T-helper 22 cell (primary cell): ENCODE data around the gene MRPL22.
"Not testable (repeated sequence)": the region's sequence is repeated elsewhere in the genome, so short reads cannot be mapped to it uniquely, and the experiment has no call there.

Experiments
- DNase-seq: peaks from one replicate; pipeline ENCODE4 v3.0.0-alpha.2; 2020; ENCODE audit warnings: low read depth

Gene MRPL22

DNA sequence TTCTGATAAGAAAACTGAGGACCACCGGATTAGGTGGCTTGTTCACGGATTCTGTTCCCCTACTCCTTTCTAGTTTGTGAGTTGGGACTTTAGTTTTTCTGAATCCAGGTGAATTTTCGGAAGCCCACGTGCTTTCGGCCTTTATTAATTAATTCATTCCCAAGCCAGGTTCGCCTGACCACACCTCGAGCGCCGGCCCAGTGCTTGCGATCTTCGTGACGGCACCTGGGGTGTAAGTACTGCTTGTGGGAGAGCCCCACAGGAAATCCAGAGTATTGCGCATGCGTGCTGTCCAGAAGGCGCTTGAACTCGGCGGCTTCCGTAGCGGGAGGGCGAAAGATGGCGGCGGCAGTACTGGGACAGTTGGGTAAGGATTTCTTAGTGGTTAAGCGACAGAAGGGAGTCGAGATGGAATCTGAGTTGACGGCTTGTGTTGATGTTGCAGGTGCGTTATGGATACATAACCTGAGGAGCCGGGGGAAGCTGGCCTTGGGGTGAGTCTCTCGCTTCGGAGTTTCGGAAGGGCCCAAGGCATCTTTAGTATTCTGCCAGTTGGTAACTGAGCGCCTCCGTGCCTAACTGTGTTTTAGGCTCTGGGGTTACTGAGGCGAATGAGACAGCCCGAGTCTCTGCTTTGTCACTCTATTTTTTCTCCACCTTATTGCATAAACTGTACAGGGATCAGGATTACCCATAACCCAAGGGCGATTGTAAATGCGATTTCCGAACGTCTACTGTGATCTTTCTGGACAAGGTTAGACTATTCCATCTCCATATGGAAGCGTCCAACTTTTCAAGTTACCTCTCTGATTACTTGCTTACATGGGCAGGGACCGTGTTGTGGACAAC, at the start of gene MRPL22:
Gene MRPL22, plus strand, starts transcription at position 302 of the 849 bp plus-strand sequence. Its CDS starts 38 bp downstream, at position 340.
- DNase-seq = peak; percentile 88

DNA sequence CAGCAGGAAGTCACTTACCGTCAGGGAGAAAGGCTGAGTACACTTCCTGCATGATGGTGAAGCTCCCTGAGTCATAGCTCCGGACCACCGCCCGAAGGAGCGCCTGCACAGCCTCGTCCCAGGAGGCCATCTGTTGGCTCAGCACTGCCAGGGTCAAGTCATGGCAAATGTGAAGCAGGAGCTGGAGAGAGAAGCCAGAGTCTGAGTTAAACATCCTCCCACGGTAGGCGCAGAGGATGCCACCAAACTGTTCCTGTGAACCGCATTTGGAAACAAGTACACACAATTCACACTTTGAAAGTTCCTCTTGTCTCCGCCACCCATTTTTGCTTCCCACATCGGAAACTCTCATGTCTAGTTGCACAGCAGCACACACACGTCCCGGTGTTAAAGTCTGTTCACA, 48.5 kb upstream of the MRPL22 start:
- DNase-seq = no peak

- DNase-seq = no peak
Observed at GRCh38 chr5:154893381-154893780, 47.5 kb upstream of the MRPL22 start.

- DNase-seq = no peak
Observed at GRCh38 chr5:154895606-154896561, 45.0 kb upstream of the MRPL22 start.

- no peak for DNase-seq
Observed at GRCh38 chr5:154896562-154897165, 44.2 kb upstream of the MRPL22 start.

DNA sequence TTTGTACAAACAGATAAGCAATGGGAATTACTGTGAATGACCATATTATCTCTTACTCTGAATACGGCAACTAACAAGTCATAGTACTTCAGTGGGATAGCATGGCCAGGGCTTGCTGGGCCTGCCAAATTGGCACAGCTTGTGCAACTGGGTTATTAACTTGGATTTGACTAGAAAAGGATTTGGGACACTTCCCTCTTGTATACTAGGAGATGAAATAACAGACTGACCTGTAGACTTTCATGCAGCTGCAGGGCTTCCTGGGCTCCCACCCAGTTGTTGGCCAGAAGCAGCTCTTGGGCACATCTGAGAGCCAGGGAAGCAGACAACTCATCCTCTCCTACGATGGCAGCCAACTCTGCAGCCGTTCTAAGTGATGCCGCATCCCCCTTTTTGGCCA, 42.7 kb upstream of the MRPL22 start:
- no peak for DNase-seq

DNA sequence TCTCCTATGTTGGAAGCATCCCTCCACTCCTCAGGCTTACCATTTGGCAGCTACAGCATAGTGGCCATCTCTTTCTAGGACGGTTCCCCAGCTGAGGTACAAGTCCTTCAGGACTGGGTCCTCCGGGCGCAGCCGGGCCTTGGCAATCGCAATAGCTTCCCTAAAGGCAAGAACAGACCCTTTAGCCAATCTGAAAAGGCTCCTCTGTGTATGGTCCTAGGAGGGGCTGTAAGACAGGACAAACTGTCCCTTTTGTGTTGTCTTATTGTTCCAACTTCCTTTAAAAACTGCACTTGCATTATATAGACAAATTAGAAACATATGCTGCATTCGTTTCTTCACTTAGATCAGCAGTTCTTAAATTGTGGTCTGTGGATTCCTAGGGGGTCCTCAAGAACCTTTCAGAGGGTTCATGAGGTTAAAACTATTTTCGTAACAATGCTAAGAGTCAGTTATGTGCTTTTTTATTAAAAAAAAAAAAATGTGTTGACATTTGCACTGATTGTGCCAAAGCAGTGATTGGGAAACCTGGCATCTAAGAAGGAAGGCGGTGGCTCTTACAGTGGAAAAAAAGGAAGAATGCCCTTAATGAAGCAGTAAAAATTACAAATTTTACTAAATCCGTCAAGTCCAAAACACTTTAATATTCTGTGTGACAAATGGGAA, 41.6 kb upstream of the MRPL22 start:
- no peak for DNase-seq

DNA sequence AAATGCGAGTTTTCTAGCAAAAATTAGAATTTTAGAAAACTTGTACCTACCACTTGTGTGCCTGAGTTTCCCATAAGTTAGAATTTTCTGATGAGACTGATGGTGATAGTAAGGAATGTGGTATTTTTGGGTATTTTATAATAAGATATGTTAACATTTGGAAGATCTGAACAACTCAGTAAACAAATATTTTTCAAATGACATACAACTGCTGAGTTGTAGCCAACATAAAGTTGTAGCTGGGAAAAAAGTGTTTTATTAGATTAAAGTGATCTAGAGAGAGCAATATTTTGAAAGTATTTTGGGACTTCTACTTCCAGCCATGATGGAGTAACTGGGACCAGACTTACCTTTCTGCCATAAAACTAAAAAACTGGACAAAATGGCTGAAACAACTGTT, 40.8 kb upstream of the MRPL22 start:
- DNase-seq = no peak

GRCh38 chr5:154901276-154901675, 39.6 kb upstream of the MRPL22 start:
- DNase-seq = no peak

- DNase-seq = no peak
Observed at GRCh38 chr5:154901913-154902312, 39.0 kb upstream of the MRPL22 start.

- DNase-seq = not testable (repeated sequence)
Observed at GRCh38 chr5:154905601-154906000, 35.3 kb upstream of the MRPL22 start.

- DNase-seq = no peak
Observed at GRCh38 chr5:154916874-154917273, 24.0 kb upstream of the MRPL22 start.

DNA sequence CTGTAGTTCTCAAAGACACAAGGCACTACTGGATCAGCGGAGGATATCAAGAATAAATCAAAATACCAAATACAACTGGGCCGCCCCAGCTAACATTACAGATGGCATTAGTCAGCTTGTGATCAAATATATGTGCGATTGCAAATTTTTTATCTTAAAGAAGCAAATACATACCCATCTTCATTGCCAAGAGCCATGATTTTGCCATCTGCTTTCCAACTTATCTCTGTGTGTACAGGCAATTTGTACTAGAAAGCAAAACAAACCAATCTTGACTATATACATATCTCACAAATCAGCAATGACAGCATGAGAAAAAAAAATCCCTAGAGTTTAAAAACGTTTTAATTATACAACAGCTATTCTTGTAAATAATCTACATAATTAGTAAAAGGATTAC, 23.1 kb upstream of the MRPL22 start:
- DNase-seq = no peak

- no peak for DNase-seq
Observed at GRCh38 chr5:154923441-154924430, 17.1 kb upstream of the MRPL22 start.

DNA sequence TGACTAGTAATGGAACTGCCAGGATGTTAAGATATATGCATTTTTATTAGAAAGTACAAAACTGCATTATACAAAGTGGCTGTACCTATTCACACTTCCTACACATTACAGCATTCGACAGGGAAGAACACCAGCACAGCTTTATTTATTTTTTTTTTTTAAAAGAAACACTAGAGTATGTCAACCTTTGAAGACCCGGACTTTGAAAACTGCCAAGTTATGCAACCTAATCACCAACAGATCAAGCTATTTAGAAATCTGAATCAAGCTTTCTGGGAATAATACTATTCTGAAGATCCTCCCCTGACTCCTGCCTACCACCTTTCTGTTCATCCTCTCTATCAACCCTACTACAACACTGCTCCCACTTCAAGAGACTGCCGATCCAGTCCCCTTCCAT, 7.3 kb upstream of the MRPL22 start:
- no peak for DNase-seq

DNA sequence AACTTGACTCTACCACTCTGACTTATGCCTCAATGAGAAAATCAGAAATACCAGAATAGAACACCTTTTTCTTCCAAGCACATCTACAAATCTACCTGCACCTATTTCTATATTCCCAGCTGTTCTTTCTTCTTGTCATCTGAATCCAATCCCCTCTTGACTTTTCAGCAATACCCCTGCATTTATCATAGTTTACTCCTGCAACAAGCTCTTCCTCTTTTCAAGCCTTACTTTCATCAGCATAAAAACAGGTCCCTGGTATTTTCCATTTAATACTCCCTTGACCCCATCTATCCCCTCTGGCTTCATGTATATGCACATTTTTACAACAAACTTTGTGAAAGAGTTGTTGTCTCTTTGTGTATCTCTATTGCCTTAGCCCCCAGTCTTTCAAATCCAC, 6.0 kb upstream of the MRPL22 start:
- DNase-seq = no peak

- DNase-seq = no peak
Observed at GRCh38 chr5:154937186-154937717, 3.6 kb upstream of the MRPL22 start.

DNA sequence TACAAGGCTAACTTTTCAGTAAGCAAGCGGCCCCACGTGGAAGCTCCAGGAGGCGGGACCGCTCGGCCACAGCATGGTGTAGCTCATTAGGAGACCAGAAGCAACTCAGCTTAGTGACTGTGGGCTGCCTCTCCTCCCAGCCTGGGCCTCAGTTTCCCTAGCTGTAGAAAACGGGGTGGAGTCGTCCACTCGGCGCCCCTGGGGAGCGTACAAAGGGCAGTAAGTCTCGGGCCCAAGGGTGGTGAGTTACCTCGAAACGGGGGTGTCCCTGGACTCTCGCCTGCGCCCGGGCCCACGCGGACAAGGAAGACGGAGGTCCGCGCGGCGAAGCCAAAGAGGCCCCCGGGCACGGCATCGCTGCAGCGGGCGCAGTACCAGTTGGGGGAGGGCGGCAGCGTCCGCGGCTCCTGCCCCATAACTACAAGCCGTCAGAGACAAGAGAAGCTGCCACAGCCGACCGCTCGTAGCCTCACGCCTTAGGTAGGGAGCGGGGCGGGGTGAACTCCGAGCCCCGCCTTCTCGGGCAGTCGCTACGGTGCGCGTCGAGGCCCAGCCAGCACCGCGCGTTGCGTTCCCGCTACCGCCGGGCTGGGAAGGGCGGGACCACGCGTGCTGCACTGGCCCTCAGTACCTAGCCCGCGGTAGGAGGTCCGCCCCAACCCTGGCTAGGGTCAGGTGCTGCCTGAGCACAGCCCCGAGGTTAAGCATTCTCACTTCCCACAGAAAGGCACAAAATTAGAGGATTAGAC, 3.0 kb upstream of the MRPL22 start, which contains the start of gene GEMIN5:
Gene GEMIN5, minus strand, starts transcription at position 494 of the 749 bp plus-strand sequence. Its CDS starts 78 bp downstream, at position 416.
- peak; percentile 68 for DNase-seq

- not testable (repeated sequence) for DNase-seq
Observed at GRCh38 chr5:154939387-154939786, 1.5 kb upstream of the MRPL22 start.
